Midbrain (tissue), 1 donor: ENCODE data around the gene KLLN.
"Not testable (repeated sequence)": the region's sequence is repeated elsewhere in the genome, so short reads cannot be mapped to it uniquely, and the experiment has no call there.

Experiments used
- DNase-seq: peaks from one replicate; lab custom pipeline; 2025; lab: John Stamatoyannopoulos, UW

Gene KLLN

GRCh38 chr10:87842220-87842641, 21.1 kb downstream of the KLLN start:
- no peak for DNase-seq

- no peak for DNase-seq
Measured at GRCh38 chr10:87841186-87841585, 22.1 kb downstream of the KLLN start.

GRCh38 chr10:87838650-87839049, 24.7 kb downstream of the KLLN start:
- no peak for DNase-seq

GRCh38 chr10:87837445-87837844, 25.9 kb downstream of the KLLN start:
- DNase-seq: peak; percentile 17

GRCh38 chr10:87836098-87836497, 27.2 kb downstream of the KLLN start:
- DNase-seq: no peak

GRCh38 chr10:87829986-87830729, 33.2 kb downstream of the KLLN start:
- no peak for DNase-seq

- not testable (repeated sequence) for DNase-seq
Measured at GRCh38 chr10:87829051-87829450, 34.3 kb downstream of the KLLN start.

- DNase-seq: no peak
Measured at GRCh38 chr10:87827681-87828080, 35.7 kb downstream of the KLLN start.

- no peak for DNase-seq
Measured at GRCh38 chr10:87826653-87827052, 36.7 kb downstream of the KLLN start.

GRCh38 chr10:87819289-87819585, 44.1 kb downstream of the KLLN start:
- DNase-seq: no peak

GRCh38 chr10:87818505-87819288, 44.6 kb downstream of the KLLN start:
- peak; percentile 52 for DNase-seq

- DNase-seq: peak; percentile 83
Measured at GRCh38 chr10:87817609-87818504, 45.5 kb downstream of the KLLN start, which contains the start of gene ATAD1. TSS of gene ATAD1 (minus strand) at chr10:87818226. CDS start at chr10:87814599, 3,627 bp downstream.

GRCh38 chr10:87816898-87817608, 46.3 kb downstream of the KLLN start:
- DNase-seq: no peak

- DNase-seq: no peak
Measured at GRCh38 chr10:87816163-87816897, 47.0 kb downstream of the KLLN start.
